ENCODE results near the gene VPS37B.

The VPS37B gene

DNA sequence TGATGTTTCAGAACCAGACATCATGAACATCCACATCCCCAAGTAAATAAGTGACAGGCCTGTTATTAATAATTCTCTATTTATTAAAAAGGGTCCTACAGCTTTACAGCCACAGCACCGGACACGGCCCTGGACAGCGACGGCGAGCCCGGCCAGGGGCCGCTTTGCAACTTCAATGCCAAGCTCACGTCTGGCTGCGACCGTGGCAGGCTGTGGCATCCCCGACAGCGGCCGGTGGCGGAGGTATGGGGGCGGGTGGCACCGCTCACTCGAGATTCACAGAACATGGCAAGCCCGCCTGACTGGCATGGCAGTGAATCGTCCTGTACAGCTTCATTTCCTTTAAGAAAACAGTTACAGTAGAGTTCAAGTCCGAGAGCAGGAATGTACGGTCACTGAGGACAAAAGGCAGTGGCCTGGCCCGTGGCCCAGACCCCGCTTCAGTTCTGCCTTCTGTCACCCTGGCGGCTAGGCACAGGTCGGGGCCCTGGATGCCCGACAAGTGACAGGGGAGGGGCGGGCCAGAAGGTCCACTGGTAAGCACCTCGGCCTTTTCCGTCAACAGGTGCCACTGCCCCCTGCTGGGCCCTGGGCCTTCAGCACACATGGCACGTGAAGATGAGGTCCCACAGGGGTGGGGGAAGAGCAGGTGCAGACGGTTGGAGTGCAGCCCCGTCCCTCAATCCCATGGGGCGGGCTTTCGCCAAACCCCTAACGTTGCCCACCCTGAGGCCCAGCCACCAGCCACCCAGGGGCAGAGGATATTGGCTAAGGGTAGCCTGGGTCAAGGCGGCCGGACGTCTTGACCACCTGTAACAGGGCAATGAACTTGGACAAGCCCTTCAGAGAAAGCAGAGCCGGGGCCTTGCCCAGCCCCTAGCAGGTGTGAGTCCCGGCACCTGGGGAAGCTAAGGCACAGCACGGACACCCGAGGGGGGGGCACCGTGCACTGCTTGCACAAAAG lies 30.4 kb downstream of the VPS37B start:
- no peak for DNase-seq

DNA sequence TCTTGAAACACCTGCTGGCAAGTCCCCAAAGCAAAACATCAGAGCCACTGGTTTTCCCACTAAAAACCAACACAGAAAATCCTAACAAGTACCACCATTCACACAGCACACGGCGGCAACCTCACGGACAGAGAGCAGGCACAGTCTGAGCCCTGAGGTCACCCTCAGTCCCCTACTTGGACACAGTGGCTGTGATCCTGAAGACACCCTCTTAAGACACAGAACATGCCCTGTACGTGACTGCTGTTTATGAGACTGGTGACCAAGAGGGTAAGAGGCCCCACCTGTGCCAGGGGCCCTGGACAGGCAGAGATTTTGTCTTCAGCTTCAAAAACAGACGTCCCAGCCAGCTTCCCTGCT lies 31.1 kb downstream of the VPS37B start:
- DNase-seq: no peak

DNA sequence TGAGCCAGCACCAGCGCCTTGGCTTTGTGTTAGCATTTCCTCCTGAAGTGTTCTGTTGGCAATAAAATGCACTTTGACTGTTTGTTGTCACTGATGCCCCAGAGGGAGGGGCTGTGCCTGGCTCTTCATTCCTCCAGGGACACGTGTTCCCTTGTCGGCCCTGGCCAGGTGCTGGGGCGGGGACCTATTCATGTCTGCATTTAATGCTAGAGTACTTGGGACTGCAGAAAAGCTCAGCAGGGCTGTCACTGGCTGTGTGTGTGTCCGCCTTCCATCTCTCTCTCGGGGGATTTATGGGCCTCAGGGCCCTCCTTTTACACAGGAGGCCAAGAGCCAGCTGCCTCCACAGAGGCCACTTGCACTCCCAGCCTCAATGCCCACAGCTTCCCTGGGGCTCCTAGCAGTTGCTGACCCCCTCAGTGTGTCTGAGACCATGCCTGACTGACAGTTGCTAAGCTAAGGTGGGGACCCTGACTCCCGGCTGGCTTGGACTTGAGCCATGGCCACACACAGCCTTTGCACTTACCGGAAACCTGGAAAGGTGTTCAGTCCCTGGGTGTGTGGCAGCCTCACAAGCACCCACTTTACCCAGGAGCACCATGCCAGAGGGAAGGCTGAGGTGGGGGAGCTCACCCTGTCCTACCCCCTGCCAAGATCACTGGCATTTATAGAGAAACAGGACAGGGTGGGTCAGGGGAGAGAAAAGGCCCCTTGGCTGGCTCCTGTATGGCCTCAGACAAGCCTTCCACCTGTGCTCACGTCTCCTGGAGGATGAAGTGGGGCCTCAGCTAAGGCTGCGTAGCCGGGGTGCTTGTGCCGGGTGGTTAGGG lies 32.8 kb downstream of the VPS37B start:
- DNase-seq: no peak

DNA sequence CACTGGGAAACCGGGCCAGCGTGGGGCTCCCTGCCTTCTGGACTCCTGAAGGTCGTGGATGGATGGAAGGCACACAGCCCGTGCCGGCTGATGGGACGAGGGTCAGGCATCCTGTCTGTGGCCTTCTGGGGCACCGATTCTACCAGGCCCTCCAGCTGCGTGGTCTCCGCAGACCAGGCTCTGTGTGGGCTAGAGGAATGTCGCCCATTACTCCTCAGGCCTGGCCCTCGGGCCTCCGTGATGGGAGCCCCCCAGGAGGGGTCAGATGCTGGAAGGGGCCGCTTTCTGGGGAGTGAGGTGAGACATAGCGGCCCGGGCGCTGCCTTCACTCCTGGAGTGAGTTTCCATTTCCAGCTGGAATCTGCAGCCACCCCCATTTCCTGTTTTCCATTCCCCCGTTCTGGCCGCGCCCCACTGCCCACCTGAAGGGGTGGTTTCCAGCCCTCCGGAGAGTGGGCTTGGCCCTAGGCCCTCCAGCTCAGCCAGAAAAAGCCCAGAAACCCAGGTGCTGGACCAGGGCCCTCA lies 33.8 kb downstream of the VPS37B start:
- no peak for DNase-seq

DNA sequence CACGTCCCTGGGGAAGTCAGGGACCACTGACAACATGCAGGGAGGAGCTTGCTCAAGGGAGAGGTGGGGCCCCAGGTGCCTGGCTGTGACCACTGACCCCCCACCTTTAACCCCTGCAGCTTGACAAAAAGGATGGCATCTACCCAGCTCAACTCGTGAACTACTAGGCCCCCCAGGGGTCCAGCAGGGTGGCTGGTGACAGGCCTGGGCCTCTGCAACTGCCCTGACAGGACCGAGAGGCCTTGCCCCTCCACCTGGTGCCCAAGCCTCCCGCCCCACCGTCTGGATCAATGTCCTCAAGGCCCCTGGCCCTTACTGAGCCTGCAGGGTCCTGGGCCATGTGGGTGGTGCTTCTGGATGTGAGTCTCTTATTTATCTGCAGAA lies 34.3 kb downstream of the VPS37B start:
- no peak for DNase-seq

DNA sequence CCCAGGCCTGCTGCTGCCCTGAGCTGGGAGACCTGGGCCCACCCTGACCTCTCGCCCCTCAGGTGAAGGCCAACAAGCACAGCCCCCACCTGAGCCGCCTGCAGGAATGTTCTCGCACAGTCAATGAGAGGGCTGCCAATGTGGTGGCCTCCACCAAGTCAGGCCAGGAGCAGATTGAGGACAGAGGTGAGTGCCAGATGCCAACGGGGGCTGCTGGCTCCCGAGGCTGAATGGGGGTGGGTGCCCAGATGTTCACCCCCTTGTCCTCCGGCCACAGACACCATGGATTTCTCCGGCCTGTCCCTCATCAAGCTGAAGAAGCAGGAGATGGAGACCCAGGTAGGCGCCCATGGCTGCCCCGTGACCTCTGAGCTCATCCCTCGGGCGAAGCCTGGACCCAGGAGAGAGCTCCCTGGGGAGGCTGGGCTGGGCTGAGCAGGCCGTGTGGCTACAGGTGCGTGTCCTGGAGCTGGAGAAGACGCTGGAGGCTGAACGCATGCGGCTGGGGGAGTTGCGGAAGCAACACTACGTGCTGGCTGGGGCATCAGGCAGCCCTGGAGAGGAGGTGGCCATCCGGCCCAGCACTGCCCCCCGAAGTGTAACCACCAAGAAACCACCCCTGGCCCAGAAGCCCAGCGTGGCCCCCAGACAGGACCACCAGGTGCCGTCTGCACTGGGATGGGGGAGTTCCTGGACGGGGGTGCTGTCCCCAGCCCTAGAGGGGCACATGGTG lies 34.9 kb downstream of the VPS37B start:
- no peak for DNase-seq

DNA sequence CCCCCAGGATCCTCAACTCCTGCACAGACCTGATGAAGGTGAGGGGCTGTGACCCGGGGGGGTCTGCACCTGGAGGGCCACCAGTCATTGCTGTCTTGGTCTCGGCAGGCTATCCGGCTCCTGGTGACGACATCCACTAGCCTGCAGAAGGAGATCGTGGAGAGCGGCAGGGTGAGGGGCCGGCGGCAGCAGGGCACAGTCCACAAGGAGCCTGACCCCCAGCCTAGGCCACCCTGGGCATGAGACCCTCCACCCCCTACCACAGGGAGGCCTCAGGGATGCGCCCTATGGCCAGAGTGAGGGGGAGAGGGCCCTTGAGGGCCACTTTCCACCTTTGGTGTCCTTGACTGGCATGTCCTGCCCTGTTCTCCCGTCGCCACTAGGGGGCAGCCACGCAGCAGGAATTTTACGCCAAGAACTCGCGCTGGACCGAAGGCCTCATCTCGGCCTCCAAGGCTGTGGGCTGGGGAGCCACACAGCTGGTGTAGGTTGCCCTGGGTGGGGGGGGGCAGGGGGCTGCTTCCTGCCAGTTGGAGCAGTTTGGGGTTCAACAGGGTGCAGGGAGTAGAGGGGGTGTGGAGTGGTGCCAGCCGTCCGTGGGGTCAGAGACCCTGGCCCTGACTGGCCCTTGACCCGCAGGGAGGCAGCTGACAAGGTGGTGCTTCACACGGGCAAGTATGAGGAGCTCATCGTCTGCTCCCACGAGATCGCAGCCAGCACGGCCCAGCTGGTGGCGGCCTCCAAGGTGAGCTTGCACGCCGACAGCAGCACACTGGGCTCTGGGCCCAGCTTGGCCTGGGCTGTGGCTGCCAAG lies 35.7 kb downstream of the VPS37B start:
- no peak for DNase-seq

DNA sequence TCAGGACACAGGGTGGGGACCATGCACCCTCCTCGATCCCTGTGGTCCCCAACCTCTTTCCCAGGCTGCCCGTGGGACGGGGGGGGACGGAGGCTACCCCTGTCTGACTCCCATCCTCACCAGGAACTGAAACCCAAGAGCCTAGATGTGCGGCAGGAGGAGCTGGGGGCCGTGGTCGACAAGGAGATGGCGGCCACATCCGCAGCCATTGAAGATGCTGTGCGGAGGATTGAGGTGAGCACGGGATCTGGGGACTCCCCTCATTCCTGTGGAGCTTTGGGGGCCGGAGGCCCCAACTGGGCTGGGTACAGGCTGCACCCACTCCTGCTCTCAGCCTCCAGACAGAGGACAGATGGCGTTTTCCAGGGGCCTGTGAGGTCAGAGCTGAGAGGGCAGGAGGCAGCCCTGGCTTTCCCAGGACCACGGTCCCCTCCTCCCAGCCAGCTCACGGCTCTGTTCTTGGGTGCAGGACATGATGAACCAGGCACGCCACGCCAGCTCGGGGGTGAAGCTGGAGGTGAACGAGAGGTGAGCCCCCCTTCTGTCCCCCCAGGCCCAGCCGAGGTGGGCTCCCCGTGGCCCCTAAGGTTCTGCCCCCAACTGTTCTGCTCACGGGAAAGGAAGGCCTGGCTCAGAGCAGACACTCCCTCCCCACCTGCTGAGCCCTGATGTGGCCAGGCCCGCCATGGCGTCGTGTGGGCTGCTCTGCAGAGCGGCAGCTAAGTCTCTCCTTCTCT lies 36.5 kb downstream of the VPS37B start:
- DNase-seq: no peak

DNA sequence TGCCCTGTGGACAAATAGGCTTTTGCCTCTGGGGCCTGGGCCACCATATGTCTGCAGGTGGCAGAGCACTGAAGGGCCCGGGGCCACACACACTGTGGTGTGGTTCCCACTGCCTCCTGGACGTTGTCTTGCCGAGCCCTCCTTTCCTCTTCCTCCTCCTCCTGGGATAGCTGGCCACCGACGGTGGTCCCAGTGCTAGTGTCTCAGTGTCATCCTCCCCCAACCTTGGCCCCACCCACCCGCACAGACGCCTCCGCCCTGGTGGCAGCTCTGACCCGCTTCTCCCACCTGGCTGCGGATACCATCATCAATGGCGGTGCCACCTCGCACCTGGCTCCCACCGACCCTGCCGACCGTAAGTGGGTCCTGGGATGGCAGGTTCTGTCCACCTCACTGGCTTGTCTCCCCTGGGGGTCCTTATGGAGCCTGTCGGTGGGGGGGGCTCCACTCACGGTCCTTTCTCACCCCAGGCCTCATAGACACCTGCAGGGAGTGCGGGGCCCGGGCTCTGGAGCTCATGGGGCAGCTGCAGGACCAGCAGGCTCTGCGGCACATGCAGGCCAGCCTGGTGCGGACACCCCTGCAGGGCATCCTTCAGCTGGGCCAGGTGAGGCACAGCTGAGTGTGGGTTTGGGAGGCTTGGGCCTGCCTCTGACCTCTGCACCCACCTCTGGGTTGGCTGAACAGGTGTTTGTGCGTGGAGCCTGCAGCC lies 37.2 kb downstream of the VPS37B start:
- DNase-seq: no peak

DNA sequence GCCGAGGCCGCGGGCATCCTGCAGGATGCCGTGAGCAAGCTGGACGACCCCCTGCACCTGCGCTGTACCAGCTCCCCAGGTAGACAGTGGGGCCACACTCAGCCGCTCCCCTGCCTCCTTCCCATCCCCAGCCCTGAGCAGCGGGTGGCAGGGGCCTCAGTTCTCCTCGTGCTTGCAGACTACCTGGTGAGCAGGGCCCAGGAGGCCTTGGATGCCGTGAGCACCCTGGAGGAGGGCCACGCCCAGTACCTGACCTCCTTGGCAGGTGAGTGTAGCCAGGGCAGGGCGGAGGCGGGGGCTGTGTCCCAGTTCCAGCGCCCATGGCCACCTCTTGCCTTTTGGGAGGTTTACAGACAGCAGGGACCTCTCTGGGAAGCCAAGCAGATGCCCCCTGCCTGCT lies 37.8 kb downstream of the VPS37B start:
- no peak for DNase-seq

DNA sequence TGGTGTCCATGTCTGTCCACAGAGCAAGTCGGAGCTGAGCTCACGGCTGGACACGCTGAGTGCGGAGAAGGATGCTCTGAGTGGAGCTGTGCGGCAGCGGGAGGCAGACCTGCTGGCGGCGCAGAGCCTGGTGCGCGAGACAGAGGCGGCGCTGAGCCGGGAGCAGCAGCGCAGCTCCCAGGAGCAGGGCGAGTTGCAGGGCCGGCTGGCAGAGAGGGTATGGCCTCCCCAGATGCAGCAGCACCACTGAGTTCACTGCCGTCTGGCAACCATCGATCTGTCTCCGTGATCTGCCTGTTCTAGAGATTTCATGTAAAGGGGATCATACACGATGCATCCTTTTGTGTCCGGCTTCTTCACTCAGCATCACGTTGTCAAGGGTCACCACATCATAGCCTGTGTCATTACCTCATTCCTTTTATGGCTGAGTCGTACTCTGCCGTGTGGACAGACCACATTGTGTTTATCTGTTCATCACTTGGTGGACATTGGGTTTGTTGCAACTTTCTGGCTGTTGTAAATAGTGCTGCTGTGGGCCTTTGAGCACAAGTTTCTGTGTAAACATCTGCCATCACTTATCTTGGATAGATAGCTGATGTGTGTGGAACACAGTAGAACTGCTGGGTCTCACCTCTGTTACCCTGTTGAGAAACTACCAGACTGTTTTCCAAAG lies 38.8 kb downstream of the VPS37B start:
- DNase-seq: no peak

DNA sequence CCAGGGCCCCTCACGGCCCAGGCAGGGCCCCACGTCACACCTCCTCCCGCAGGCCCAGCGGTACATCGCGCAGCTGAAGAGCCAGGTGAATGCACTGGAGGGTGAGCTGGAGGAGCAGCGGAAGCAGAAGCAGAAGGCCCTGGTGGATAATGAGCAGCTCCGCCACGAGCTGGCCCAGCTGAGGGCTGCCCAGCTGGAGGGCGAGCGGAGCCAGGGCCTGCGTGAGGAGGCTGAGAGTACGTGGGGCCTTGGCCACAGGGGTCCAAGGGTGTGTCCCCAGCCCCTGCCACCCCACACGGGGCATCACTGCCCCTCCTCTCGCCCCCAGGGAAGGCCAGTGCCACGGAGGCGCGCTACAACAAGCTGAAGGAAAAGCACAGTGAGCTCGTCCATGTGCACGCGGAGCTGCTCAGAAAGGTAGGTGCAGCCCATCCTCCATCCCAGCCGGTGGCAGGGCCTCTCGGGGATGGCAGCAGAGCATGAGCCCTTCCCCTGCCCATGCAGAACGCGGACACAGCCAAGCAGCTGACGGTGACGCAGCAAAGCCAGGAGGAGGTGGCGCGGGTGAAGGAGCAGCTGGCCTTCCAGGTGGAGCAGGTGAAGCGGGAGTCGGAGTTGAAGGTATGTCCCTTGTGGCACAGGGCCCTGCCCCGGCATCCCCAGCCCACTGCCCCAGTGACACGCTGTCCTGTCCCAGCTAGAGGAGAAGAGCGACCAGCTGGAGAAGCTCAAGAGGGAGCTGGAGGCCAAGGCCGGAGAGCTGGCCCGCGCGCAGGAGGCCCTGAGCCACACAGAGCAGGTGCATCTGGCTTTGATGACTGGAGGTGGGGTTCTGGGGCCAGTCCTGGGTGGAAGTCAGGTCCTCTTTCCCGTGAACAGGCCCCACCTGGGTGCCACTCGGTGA lies 39.7 kb downstream of the VPS37B start:
- no peak for DNase-seq

DNA sequence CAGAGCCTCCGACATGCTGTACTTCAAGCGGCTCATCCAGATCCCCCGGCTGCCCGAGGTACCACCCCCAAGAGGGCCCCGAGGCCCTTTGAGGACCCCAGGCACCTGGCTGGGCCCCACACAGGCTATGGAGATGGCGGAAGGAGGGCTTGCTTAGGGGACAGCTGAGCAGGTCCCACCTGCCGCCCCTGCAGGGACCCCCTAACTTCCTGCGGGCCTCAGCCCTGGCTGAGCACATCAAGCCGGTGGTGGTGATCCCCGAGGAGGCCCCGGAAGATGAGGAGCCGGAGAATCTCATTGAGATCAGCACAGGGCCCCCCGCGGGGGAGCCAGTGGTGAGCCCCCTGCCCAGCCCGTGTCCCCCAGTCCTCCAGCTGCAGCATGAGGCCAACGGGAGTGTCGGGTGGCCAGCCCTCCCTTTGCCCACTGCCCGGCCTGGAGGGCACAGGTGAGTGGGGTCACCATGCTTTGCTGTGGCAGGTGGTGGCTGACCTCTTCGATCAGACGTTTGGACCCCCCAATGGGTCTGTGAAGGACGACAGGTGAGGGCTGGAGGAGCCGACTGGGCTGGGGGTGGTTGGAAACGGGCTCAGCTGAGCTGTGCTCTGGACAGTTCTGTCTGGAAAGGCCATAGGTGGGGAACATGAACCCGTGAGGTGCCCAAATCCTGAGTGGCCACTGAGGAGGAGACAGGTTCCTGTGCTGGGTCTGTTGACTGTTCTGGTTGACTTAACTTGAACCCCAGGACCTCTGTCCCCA lies 40.7 kb downstream of the VPS37B start:
- DNase-seq: no peak

DNA sequence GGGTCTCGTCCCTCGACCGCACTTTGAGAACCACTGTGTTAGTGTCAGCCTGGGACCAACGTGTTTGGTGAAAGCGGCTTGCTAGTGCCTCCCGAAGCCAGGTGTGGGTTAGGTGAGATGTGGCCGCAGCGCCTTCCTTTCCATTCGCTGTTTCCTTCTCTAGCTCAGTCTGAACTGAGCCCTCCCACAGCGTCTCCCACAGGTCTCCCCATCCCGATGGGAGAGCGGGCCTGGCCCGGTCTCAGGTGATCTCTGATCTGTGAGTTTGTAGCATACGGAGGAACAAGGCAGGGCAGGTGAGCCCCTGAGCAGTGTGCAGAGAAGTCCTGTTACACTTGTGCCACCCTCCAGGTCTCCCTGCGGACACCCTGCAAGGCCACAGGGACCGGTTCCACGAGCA lies 41.4 kb downstream of the VPS37B start:
- no peak for DNase-seq

DNA sequence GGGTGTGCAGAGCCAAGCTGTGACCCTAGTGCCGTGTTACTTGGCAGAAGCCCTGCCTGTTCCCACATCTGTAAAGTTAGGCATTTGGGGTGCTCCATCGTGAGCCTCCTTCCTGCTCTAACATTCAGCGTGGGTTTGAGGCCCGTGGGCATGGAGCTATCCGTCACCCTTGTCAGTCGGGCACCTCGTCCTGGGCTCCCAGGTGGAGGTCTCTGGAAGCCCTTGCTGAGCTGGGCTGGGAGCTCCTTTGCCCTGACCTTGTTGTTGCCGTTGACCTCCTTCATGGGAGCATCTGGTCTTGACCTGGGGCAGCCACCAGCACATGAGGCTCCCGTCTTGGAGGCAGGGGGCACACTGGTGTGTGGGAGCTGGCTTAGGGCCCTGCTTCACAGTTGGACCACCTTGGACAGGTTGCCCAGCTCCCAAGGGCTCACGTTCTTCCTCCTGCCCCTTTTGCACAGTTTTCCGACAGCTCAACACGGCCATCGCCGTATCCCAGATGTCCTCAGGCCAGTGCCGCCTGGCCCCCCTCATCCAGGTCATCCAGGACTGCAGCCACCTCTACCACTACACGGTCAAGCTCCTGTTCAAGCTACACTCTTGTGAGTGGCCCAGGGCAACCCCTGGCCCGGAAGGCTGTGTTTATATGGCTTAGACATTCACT lies 42.2 kb downstream of the VPS37B start:
- DNase-seq: no peak

DNA sequence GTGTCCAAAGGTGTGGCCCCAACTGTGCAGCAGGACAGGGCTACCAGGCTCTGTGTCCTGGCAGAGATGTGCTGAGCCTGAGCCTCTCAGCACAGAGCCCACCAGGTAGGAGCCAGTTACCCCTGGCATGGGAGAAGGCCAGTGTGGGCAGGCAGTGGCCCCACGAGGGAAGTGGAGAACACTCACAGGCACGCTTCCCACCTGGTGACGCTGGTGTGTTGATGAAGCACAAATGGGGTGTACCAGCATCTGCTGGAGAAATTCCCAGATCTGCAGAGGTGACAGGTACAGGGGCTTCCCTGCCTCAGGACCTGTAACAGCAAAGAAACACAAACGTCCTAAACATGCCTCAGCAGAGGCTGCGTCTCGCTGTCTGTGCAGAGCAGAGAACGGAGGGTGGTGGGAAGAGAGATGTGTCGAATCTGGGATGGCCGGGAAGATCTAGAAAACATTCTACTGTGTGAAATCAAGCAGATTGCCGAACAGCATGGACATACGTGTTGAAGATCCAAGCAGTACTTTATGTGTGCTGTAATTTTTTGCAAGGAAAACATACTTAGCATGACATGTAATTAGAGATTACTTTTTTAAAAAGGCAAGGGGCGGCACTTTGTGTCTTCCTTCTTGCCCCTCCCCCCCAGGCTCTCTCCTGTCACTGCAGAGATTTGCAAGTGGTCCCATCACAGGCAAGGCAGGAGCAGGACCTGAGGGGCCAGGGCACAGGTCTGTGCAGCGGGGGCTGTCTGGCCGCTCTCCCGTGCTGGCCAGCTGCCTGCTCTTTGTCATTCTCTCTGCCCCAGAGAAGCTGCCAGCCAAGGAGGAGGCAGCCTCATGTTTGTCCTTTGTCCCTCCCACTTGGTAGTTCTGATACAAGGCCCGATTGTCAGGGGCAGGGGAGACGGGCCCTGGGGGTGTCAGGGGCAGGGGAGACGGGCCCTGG lies 43.3 kb downstream of the VPS37B start:
- no peak for DNase-seq

DNA sequence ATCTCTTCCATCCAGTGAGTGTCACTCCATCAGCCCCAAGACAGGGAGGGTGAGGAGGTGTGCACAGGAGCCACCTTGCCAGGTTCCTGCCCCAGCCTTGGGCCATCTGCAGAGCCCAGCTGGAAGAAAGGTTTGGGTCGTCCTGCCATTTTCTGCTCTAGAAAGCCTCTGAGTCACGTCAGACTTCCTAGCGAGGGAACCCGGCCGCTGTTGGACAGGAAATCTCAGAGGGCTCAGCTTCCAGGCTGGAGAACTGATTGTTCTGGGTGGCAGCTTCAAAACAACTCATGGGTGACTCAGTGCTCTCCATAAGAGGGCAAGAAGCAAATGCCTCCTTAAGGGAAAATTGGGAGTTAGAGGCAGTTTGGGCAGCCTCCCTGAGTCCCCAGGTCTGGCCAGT lies 44.1 kb downstream of the VPS37B start:
- DNase-seq: no peak

All from T1000 (cell line).